GM23338 (cell line): Measurements from ENCODE around the gene STK39. TPM values are rescaled to one million over a fixed set of nuclear protein-coding genes. Genes with fewer than 3 reads are reported as not detected.

ENCODE experiments used
- ATAC-seq: fragments of 200-7000 bp; cut with Tn5 transposase; 3 replicates; pipeline ENCODE4 v1.9.1; 2020
- DNase-seq: peaks from one replicate; pipeline ENCODE4 v3.0.0-alpha.2; 2015; ENCODE audit warnings: low spot score
- H2AFZ ChIP-seq: fragments of 200-600 bp; sonication (generic); 2 replicates; pipeline ENCODE4 v1.8.0; 2016; ENCODE audit warnings: antibody characterized with exemption, mild to moderate bottlenecking, moderate library complexity
- H3F3A ChIP-seq: fragments of 200-600 bp; sonication (generic); replicated peaks from 2 replicates; pipeline ENCODE4 v1.8.0; 2017; ENCODE audit warnings: antibody characterized with exemption, mixed run types, low read depth
- H3K27ac ChIP-seq: fragments of 200-600 bp; sonication (generic); 2 replicates; pipeline ENCODE4 v1.6.1; 2016; ENCODE audit warnings: low read depth
- H3K27me3 ChIP-seq: fragments of 200-600 bp; sonication (generic); 2 replicates; pipeline ENCODE4 v1.8.0; 2016; ENCODE audit warnings: mild to moderate bottlenecking, mixed run types, moderate library complexity; ENCODE audit not compliant: insufficient read depth
- H3K36me3 ChIP-seq: fragments of 200-600 bp; sonication (generic); 2 replicates; pipeline ENCODE4 v1.8.0; 2016; ENCODE audit warnings: mild to moderate bottlenecking; ENCODE audit not compliant: insufficient read depth
- H3K4me1 ChIP-seq: fragments of 200-600 bp; sonication (generic); 2 replicates; pipeline ENCODE4 v1.8.0; 2016; ENCODE audit warnings: mild to moderate bottlenecking, moderate library complexity; ENCODE audit not compliant: insufficient read depth
- H3K4me2 ChIP-seq: fragments of 200-600 bp; sonication (generic); 2 replicates; pipeline ENCODE4 v1.7.1; 2017; ENCODE audit warnings: mixed run types
- H3K4me3 ChIP-seq: fragments of 200-600 bp; sonication (generic); 2 replicates; pipeline ENCODE4 v1.6.1; 2016; ENCODE audit warnings: mixed run types
- H3K79me2 ChIP-seq: fragments of 200-600 bp; sonication (generic); replicated peaks from 2 replicates; pipeline ENCODE4 v1.8.0; 2017; ENCODE audit warnings: mild to moderate bottlenecking; ENCODE audit not compliant: insufficient read depth
- H3K9me2 ChIP-seq: fragments of 200-600 bp; sonication (generic); 2 replicates; pipeline ENCODE4 v1.8.0; 2017; ENCODE audit not compliant: insufficient read depth
- H4K20me1 ChIP-seq: fragments of 200-600 bp; sonication (generic); replicated peaks from 2 replicates; pipeline ENCODE4 v1.8.0; 2017; ENCODE audit warnings: mild to moderate bottlenecking; ENCODE audit not compliant: insufficient read depth
- H3K27ac Mint-ChIP-seq: 2 replicates; pipeline ENCODE4 v1.8.0; 2020; ENCODE audit warnings: inconsistent platforms, mild to moderate bottlenecking, moderate library complexity, mixed read lengths
- H3K27me3 Mint-ChIP-seq: 3 replicates; pipeline ENCODE4 v1.8.0; 2022; ENCODE audit warnings: low read depth, mild to moderate bottlenecking, moderate library complexity, mixed read lengths, inconsistent platforms; ENCODE audit not compliant: insufficient read depth, poor library complexity
- H3K36me3 Mint-ChIP-seq: 3 replicates; pipeline ENCODE4 v1.8.0; 2021; ENCODE audit warnings: low read depth, mild to moderate bottlenecking, inconsistent platforms, moderate library complexity, mixed read lengths
- H3K4me1 Mint-ChIP-seq: 3 replicates; pipeline ENCODE4 v1.8.0; 2020; ENCODE audit warnings: mild to moderate bottlenecking, inconsistent platforms, mixed read lengths
- H3K4me3 Mint-ChIP-seq: 3 replicates; pipeline ENCODE4 v1.8.0; 2021; ENCODE audit warnings: moderate library complexity, mild to moderate bottlenecking, inconsistent platforms, mixed read lengths
- H3K9me3 Mint-ChIP-seq: 3 replicates; pipeline ENCODE4 v1.8.0; 2020; ENCODE audit warnings: moderate library complexity, mild to moderate bottlenecking, inconsistent platforms, mixed read lengths
- CREB1 ChIP-seq: fragments of 250-450 bp; sonication (Bioruptor Pico); IDR thresholded peaks from 2 replicates; pipeline ENCODE4 v1.5.0; 2020; ENCODE audit warnings: low read depth, mild to moderate bottlenecking, moderate library complexity
- EZH2phosphoT487 ChIP-seq: fragments of 200-600 bp; sonication (generic); IDR thresholded peaks from one replicate; pipeline ENCODE4 v1.8.1; 2018; ENCODE audit warnings: antibody characterized with exemption; ENCODE audit not compliant: unreplicated experiment
- JUNB ChIP-seq: IDR thresholded peaks from one replicate; pipeline ENCODE4 v1.6.1; 2016; ENCODE audit warnings: antibody characterized with exemption; ENCODE audit not compliant: unreplicated experiment
- NANOG ChIP-seq: IDR thresholded peaks from 2 replicates; pipeline ENCODE4 v1.6.1; 2016; ENCODE audit warnings: antibody characterized with exemption, borderline replicate concordance
- STAT1 ChIP-seq: IDR thresholded peaks from one replicate; pipeline ENCODE4 v1.6.1; 2016; ENCODE audit warnings: antibody characterized with exemption; ENCODE audit not compliant: unreplicated experiment
- ZNF114 ChIP-seq: fragments of 250-450 bp; sonication (Bioruptor Pico); IDR thresholded peaks from 2 replicates; pipeline ENCODE4 v1.5.0; 2020; ENCODE audit warnings: mild to moderate bottlenecking, moderate library complexity
- ZNF331 ChIP-seq: fragments of 250-450 bp; sonication (Bioruptor Pico); IDR thresholded peaks from 2 replicates; pipeline ENCODE4 v1.5.0; 2020; ENCODE audit warnings: low read depth, mild to moderate bottlenecking, moderate library complexity
- polyA plus RNA-seq: library from polyadenylated mRNA; unstranded; fragments of >200 nt; fragmentation: Nextera tagmentation; extraction: Ambion mirVana; gene quantifications from 2 replicates; pipeline ENCODE4 v1.2.1, GENCODE V29; 2016
- total RNA-seq: library from RNA; depleted of rRNA; stranded (reverse); fragments of >200 nt; shearing (Covaris generic); gene quantifications from 2 replicates; pipeline ENCODE4 v1.2.3, GENCODE V29; 2014
- TF ChIP-seq, protein P1 (sequence below), 2 experiments: fragments of 200-600 bp in 1 of 2; sonication (generic) in 1 of 2; conservative IDR thresholded peaks; 2 replicates each; pipeline versions ENCODE4 v1.5.1 to v1.6.1; 2016 to 2017; ENCODE audit warnings: antibody characterized with exemption in 2 of 2, low read depth in 2 of 2, mild to moderate bottlenecking in 2 of 2, moderate library complexity in 1 of 2
- TF ChIP-seq, protein P2 (sequence below): IDR thresholded peaks from 2 replicates; pipeline ENCODE4 v1.6.1; 2016; ENCODE audit warnings: antibody characterized with exemption
- TF ChIP-seq, protein P3 (sequence below): IDR thresholded peaks from one replicate; pipeline ENCODE4 v1.6.1; 2018; ENCODE audit warnings: antibody characterized with exemption; ENCODE audit not compliant: unreplicated experiment

The STK39 gene
- total and polyA plus RNA-seq, 2 experiments from 2014 or later = 9.5 to 16.9 TPM

DNA sequence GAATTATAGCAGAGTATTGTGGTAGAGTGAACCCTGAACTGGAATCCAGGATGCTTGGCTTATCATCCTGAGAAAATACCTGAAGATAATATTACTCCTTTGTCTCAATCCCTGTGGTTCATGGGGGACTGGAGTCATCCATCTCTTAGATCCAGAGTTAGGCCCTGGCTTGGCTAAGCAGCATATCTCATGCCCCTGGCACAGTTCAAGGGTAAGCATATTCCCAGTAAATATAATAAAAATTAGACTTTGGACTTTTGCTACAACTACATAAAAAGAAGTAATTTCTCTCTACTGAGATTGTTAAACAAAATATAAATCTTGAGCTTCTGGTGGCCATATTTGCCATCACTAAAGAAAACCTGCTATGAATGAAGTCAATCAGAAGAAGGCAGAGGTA, 47.7 kb upstream of the STK39 start:
- Histone ChIP-seq H3K9me2 (no peaks in the 10 kb centered on the region), H2AFZ (no peak overlapping the region), H3F3A (no peaks in the 10 kb centered on the region), H3K27me3 (no peaks in the 10 kb centered on the region), H3K79me2 (no peaks in the 10 kb centered on the region), H3K4me3 (no peak overlapping the region), H3K36me3 (no peaks in the 10 kb centered on the region), H3K4me1 (no peaks in the 10 kb centered on the region), H4K20me1 (no peaks in the 10 kb centered on the region), H3K27ac (no peak overlapping the region), H3K4me2 (no peak overlapping the region)
- TF ChIP-seq, protein P1, sequence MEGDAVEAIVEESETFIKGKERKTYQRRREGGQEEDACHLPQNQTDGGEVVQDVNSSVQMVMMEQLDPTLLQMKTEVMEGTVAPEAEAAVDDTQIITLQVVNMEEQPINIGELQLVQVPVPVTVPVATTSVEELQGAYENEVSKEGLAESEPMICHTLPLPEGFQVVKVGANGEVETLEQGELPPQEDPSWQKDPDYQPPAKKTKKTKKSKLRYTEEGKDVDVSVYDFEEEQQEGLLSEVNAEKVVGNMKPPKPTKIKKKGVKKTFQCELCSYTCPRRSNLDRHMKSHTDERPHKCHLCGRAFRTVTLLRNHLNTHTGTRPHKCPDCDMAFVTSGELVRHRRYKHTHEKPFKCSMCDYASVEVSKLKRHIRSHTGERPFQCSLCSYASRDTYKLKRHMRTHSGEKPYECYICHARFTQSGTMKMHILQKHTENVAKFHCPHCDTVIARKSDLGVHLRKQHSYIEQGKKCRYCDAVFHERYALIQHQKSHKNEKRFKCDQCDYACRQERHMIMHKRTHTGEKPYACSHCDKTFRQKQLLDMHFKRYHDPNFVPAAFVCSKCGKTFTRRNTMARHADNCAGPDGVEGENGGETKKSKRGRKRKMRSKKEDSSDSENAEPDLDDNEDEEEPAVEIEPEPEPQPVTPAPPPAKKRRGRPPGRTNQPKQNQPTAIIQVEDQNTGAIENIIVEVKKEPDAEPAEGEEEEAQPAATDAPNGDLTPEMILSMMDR (conservative IDR thresholded peaks at IDR 0.05; ENCODE audit: low read depth in 2 of 2) = no peak
- H3K27ac Mint-ChIP-seq = no peak overlapping the region
- no peaks in the 10 kb centered on the region for H3K36me3 Mint-ChIP-seq
- DNase-seq (no peak), ATAC-seq (no peak)
- H3K4me1 Mint-ChIP-seq = no peaks in the 10 kb centered on the region
- H3K9me3 Mint-ChIP-seq = no peaks in the 10 kb centered on the region
- no peak overlapping the region for H3K4me3 Mint-ChIP-seq
- peaks cover 2% of the 10 kb centered on the region for H3K27me3 Mint-ChIP-seq

DNA sequence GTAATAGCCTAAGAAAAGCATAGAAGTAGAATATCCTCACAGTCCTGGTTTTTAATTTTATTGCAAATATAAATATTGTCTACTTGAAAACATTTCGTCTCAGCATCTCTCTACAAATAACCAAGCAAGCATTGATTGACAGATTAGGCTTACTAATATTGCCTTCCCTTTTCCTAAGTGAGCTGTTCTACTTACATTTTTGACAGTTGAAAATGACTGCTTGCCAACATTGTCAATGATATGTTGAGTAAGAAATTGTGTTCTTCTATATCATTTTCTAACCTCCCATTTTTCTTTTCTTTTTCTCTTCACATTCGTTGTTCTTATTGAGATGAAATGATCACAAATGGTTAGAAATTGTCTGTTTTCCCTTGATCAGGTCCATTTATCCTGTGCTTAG, 47.0 kb upstream of the STK39 start:
- Mint-ChIP-seq H3K4me3 (no peak overlapping the region), H3K27me3 (no peaks in the 10 kb centered on the region), H3K9me3 (no peaks in the 10 kb centered on the region), H3K4me1 (no peaks in the 10 kb centered on the region), H3K27ac (no peak overlapping the region), H3K36me3 (no peaks in the 10 kb centered on the region)
- no peak overlapping the region for H3K4me3 ChIP-seq
- no peak overlapping the region for H3K4me2 ChIP-seq
- no peaks in the 10 kb centered on the region for H3K27me3 ChIP-seq
- H3K4me1 ChIP-seq = no peaks in the 10 kb centered on the region
- H4K20me1 ChIP-seq = no peaks in the 10 kb centered on the region
- H3F3A ChIP-seq = no peaks in the 10 kb centered on the region
- H2AFZ ChIP-seq = no peak overlapping the region
- H3K27ac ChIP-seq = no peak overlapping the region
- no peaks in the 10 kb centered on the region for H3K79me2 ChIP-seq
- H3K36me3 ChIP-seq = no peaks in the 10 kb centered on the region
- no peaks in the 10 kb centered on the region for H3K9me2 ChIP-seq
- no peak for ATAC-seq
- no peak for DNase-seq
- TF ChIP-seq JUNB (no peak), EZH2phosphoT487 (no peak), CREB1 (CRISPR knock-in tag) (no peak), NANOG (no peak), ZNF114 (no peak), ZNF331 (no peak), STAT1 (no peak)
- TF ChIP-seq, protein P2, sequence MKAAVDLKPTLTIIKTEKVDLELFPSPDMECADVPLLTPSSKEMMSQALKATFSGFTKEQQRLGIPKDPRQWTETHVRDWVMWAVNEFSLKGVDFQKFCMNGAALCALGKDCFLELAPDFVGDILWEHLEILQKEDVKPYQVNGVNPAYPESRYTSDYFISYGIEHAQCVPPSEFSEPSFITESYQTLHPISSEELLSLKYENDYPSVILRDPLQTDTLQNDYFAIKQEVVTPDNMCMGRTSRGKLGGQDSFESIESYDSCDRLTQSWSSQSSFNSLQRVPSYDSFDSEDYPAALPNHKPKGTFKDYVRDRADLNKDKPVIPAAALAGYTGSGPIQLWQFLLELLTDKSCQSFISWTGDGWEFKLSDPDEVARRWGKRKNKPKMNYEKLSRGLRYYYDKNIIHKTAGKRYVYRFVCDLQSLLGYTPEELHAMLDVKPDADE = no peak
- TF ChIP-seq, protein P3, sequence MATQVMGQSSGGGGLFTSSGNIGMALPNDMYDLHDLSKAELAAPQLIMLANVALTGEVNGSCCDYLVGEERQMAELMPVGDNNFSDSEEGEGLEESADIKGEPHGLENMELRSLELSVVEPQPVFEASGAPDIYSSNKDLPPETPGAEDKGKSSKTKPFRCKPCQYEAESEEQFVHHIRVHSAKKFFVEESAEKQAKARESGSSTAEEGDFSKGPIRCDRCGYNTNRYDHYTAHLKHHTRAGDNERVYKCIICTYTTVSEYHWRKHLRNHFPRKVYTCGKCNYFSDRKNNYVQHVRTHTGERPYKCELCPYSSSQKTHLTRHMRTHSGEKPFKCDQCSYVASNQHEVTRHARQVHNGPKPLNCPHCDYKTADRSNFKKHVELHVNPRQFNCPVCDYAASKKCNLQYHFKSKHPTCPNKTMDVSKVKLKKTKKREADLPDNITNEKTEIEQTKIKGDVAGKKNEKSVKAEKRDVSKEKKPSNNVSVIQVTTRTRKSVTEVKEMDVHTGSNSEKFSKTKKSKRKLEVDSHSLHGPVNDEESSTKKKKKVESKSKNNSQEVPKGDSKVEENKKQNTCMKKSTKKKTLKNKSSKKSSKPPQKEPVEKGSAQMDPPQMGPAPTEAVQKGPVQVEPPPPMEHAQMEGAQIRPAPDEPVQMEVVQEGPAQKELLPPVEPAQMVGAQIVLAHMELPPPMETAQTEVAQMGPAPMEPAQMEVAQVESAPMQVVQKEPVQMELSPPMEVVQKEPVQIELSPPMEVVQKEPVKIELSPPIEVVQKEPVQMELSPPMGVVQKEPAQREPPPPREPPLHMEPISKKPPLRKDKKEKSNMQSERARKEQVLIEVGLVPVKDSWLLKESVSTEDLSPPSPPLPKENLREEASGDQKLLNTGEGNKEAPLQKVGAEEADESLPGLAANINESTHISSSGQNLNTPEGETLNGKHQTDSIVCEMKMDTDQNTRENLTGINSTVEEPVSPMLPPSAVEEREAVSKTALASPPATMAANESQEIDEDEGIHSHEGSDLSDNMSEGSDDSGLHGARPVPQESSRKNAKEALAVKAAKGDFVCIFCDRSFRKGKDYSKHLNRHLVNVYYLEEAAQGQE = no peak
